Uterus (tissue), 2 donors: ENCODE results near the gene SIDT1.

ENCODE experiments used
- CTCF ChIP-seq, 4 experiments: fragments of 200-600 bp in 2 of 4; fragments of 450-650 bp in 2 of 4; sonication (generic) in 2 of 4; IDR thresholded peaks; one replicate each; pipeline ENCODE4 v1.5.1; 2016 to 2019; ENCODE audit warnings: antibody characterized with exemption in 4 of 4, mild to moderate bottlenecking in 2 of 4, moderate library complexity in 1 of 4
- POLR2A ChIP-seq, 2 donors: fragments of 450-650 bp; IDR thresholded peaks; one replicate each; pipeline ENCODE4 v1.6.1; 2016; ENCODE audit warnings: antibody characterized with exemption in 2 of 2, mild to moderate bottlenecking in 1 of 2, moderate library complexity in 1 of 2

- TF ChIP-seq CTCF (IDR thresholded peaks at IDR 0.05): no peak
- no peak for TF ChIP-seq POLR2A (IDR thresholded peaks at IDR 0.05)
Measured at GRCh38 chr3:113654851-113655250, 122.5 kb downstream of the SIDT1 start.
